Effector memory CD8-positive, alpha-beta T cell (primary cell): ENCODE results near the gene ABCB8.

Experiments
- ATAC-seq: fragments of 150-1000 bp; cut with Tn5 transposase; replicated peaks from 2 replicates; pipeline ENCODE4 v1.10.0; 2021; ENCODE audit warnings: mild to moderate bottlenecking, moderate library complexity
- DNase-seq, 3 experiments: peaks; one replicate each; pipeline ENCODE4 v3.0.0; 2021
- H3K27ac Mint-ChIP-seq, 2 donors: one replicate each; pipeline ENCODE4 v1.8.0; 2022; ENCODE audit warnings: mild to moderate bottlenecking in 2 of 2, mixed read lengths in 2 of 2, moderate library complexity in 2 of 2
- H3K27me3 Mint-ChIP-seq, 2 donors: one replicate each; pipeline ENCODE4 v1.8.0; 2022; ENCODE audit warnings: mixed read lengths in 2 of 2
- H3K36me3 Mint-ChIP-seq: one replicate; pipeline ENCODE4 v1.8.0; 2022; ENCODE audit warnings: mild to moderate bottlenecking, moderate library complexity, mixed read lengths; ENCODE audit not compliant: insufficient read depth
- H3K4me1 Mint-ChIP-seq, 2 donors: one replicate each; pipeline ENCODE4 v1.8.0; 2022; ENCODE audit warnings: low read depth in 2 of 2, mixed read lengths in 2 of 2
- H3K4me3 Mint-ChIP-seq, 2 donors: one replicate each; pipeline ENCODE4 v1.8.0; 2022; ENCODE audit warnings: mild to moderate bottlenecking in 2 of 2, mixed read lengths in 2 of 2, moderate library complexity in 2 of 2
- H3K9me3 Mint-ChIP-seq, 2 donors: one replicate each; pipeline ENCODE4 v1.8.0; 2022; ENCODE audit warnings: mixed read lengths in 2 of 2

Gene ABCB8

GRCh38 chr7:151091003-151091402 is 62.8 kb downstream of the ABCB8 start:
- no peak for ATAC-seq
- no peak for DNase-seq
- no peak overlapping the region for H3K4me3 Mint-ChIP-seq
- H3K4me1 Mint-ChIP-seq = peaks cover 6 to 16% of the 10 kb centered on the region in 2 donors
- no peaks in the 10 kb centered on the region for H3K9me3 Mint-ChIP-seq
- no peak overlapping the region for H3K27ac Mint-ChIP-seq
- peaks cover 8% of the 10 kb centered on the region for H3K36me3 Mint-ChIP-seq
- H3K27me3 Mint-ChIP-seq = no peaks in the 10 kb centered on the region

GRCh38 chr7:151091431-151091830 is 63.2 kb downstream of the ABCB8 start:
- Mint-ChIP-seq H3K36me3 (peaks cover 8% of the 10 kb centered on the region), H3K4me1 (peaks cover 6 to 16% of the 10 kb centered on the region in 2 donors), H3K9me3 (no peaks in the 10 kb centered on the region), H3K4me3 (no peak overlapping the region), H3K27me3 (no peaks in the 10 kb centered on the region), H3K27ac (no peak overlapping the region)
- no peak for ATAC-seq
- no peak for DNase-seq

GRCh38 chr7:151091988-151092387 is 63.7 kb downstream of the ABCB8 start:
- ATAC-seq = no peak
- no peaks in the 10 kb centered on the region for H3K9me3 Mint-ChIP-seq
- no peak overlapping the region for H3K27ac Mint-ChIP-seq
- peaks cover 6 to 16% of the 10 kb centered on the region in 2 donors for H3K4me1 Mint-ChIP-seq
- no peaks in the 10 kb centered on the region for H3K27me3 Mint-ChIP-seq
- H3K4me3 Mint-ChIP-seq = no peak overlapping the region
- peaks cover 7% of the 10 kb centered on the region for H3K36me3 Mint-ChIP-seq
- no peak for DNase-seq

- no peak overlapping the region for H3K27ac Mint-ChIP-seq
- H3K9me3 Mint-ChIP-seq = no peaks in the 10 kb centered on the region
- H3K36me3 Mint-ChIP-seq = peaks cover 3% of the 10 kb centered on the region
Measured at GRCh38 chr7:151093748-151094147, 65.5 kb downstream of the ABCB8 start.

GRCh38 chr7:151094675-151095074 is 66.4 kb downstream of the ABCB8 start:
- H3K4me1 Mint-ChIP-seq = peaks cover 4 to 5% of the 10 kb centered on the region in 2 donors
- no peak overlapping the region for H3K4me3 Mint-ChIP-seq
- H3K36me3 Mint-ChIP-seq = peaks cover 3% of the 10 kb centered on the region
- H3K27ac Mint-ChIP-seq = no peak overlapping the region
- no peak for DNase-seq
- no peak for ATAC-seq
- H3K9me3 Mint-ChIP-seq = no peaks in the 10 kb centered on the region
- no peaks in the 10 kb centered on the region for H3K27me3 Mint-ChIP-seq

More at GRCh38 chr7:151093748-151094147, 65.5 kb downstream of the ABCB8 start:
- ATAC-seq = no peak
- no peak for DNase-seq
- Mint-ChIP-seq H3K4me3 (no peak overlapping the region), H3K4me1 (peaks cover 6 to 10% of the 10 kb centered on the region in 2 donors), H3K27me3 (no peaks in the 10 kb centered on the region)

GRCh38 chr7:151095123-151095797 is 67.0 kb downstream of the ABCB8 start:
- H3K27ac Mint-ChIP-seq = no peak overlapping the region
- H3K4me1 Mint-ChIP-seq = peaks cover 0 to 2% of the 10 kb centered on the region in 2 donors
- no peaks in the 10 kb centered on the region for H3K27me3 Mint-ChIP-seq
- H3K4me3 Mint-ChIP-seq = no peak overlapping the region
- no peak for DNase-seq
- ATAC-seq = no peak
- H3K9me3 Mint-ChIP-seq = no peaks in the 10 kb centered on the region
- peaks cover 3% of the 10 kb centered on the region for H3K36me3 Mint-ChIP-seq

GRCh38 chr7:151095828-151096475 is 67.7 kb downstream of the ABCB8 start:
- Mint-ChIP-seq H3K36me3 (peaks cover 4% of the 10 kb centered on the region), H3K9me3 (no peaks in the 10 kb centered on the region), H3K4me1 (peaks cover 0 to 3% of the 10 kb centered on the region in 2 donors), H3K4me3 (no peak overlapping the region), H3K27ac (peak overlapping the region in 1 of 2 donors; percentile 10), H3K27me3 (no peaks in the 10 kb centered on the region)
- ATAC-seq = no peak
- DNase-seq = no peak
